Measurements from ENCODE around the gene MARCHF3.

GRCh38 chr5:127038550-127038949 lies 8.2 kb upstream of the MARCHF3 start:
- TF ChIP-seq CTCF (IDR thresholded peaks at IDR 0.05; ENCODE audit: low read length) (no peak), EZH2 (IDR thresholded peaks at IDR 0.05; ENCODE audit: borderline replicate concordance, low read length) (no peak)

All from OCI-LY1 (cell line).